HT-29 (cell line): ENCODE data around the gene CLN6. TPM values are rescaled to one million over a fixed set of nuclear protein-coding genes. Genes with fewer than 3 reads are reported as not detected.
"Not testable (repeated sequence)": the region's sequence is repeated elsewhere in the genome, so short reads cannot be mapped to it uniquely, and the experiment has no call there.

ENCODE experiments used
- DNase-seq: peaks from one replicate; pipeline ENCODE4 v3.0.0-alpha.2; 2015; ENCODE audit warnings: low spot score
- total RNA-seq: library from RNA; depleted of rRNA; stranded (reverse); fragments of >200 nt; shearing (Covaris generic); gene quantifications from 2 replicates; pipeline ENCODE4 v1.2.3, GENCODE V29; 2014

CLN6 gene
- total RNA-seq, 1 experiment from 2014 or later = 122 TPM

DNA sequence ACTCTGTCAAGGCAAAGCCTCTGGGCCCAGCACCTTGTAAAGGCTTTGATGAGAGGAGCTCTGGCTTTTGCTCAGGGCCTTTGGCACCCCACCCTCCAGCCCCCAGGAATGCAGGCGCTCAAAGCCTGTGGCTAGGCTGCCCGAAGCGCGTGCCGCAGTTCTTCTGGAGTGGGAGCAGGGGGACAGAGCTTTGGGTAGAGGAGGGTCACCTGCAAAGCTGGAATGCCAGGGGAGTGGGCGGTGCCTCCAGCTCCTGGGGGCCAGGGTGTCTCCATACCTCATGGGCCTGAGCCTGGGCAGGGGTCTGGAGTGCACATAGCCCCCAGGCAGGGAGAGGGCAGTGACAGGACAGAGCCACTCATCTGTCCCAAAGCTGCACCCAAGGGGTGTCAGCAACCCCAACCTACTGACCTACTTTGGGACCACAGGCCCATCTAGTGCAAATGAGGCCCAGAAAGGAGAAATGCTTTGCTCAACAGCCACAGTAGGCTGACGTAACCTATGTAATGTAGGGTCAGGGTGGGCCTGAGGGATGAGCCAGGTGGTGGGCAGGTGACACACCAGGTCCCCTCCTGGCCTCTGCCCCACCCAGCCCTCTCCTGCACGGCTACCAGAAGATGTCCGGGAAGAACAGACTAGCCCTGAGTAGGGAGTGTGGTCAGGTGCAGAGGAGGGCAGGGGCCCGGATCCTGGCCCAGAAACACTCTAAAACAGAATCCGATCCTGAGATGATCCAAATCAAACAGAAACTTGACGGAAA lies 22.2 kb downstream of the CLN6 start:
- no peak for DNase-seq

DNA sequence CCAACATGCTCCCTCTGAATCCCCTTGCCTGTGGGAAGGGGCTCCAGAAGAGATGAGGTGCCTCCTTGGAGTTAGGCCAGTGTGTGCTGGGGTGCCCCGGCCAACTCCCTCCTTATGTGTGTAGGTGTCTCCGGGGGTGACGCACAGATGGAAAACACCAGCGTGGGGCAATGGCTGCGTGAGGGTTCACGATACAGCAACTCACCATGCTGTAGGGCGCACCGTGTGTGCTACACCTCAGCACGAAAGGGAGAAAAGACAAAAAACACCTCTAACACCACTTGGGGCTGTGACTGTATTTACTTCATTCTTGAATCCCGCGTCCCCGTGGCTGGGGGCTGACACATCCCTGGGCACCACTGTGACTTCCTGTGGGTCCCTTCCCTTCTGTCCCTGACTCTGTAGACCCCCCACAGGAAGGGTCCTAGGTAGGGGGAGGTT lies 22.8 kb downstream of the CLN6 start:
- DNase-seq = no peak

DNA sequence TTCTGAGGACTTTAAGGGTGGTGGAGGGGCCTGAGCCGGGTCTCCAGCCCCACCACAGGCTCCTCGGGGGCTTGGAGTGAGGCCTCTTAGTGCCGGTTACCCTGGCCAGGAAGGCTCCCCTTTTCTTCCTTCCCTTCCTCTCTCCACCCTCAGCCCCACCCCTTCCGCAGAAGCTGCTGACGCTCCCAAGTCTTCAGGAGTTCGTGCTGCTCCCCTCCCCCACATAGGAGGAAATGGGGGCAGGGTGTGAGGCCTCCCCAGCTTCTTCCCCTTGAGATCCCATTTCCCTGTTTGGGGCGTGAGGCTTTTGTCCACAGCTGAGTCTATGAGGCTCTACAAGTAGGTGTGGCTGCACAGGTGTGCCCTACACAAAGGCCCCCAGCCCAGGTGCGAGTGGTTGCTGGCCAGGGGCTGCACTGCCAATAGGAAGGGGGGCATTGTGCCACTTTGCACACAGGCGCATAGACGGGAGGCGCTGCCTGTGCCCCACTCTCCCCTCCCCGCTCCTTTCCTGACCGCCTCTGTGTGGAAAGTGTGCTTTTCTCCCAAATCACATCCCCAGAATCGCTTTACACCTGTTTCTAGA lies 23.5 kb downstream of the CLN6 start:
- peak; percentile 96 for DNase-seq

DNA sequence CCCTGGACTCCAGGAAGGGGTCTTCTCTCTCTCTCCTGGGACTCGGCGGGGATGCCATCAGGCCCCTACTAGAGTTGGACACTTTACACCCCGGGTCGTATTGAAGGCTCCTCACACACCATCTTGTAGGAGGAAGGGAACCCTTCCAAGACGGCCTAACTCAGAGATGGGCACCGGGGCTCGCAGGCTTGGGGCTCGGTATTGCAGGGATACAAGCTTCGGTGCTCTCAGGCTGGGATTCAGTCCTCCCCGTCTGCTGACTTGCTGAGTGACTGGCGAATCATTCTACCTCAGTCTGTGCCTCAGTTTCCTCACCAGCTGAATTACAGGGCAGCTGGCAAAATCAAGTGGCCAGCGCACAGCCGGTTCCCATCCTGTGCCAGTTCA lies 24.0 kb downstream of the CLN6 start:
- no peak for DNase-seq

DNA sequence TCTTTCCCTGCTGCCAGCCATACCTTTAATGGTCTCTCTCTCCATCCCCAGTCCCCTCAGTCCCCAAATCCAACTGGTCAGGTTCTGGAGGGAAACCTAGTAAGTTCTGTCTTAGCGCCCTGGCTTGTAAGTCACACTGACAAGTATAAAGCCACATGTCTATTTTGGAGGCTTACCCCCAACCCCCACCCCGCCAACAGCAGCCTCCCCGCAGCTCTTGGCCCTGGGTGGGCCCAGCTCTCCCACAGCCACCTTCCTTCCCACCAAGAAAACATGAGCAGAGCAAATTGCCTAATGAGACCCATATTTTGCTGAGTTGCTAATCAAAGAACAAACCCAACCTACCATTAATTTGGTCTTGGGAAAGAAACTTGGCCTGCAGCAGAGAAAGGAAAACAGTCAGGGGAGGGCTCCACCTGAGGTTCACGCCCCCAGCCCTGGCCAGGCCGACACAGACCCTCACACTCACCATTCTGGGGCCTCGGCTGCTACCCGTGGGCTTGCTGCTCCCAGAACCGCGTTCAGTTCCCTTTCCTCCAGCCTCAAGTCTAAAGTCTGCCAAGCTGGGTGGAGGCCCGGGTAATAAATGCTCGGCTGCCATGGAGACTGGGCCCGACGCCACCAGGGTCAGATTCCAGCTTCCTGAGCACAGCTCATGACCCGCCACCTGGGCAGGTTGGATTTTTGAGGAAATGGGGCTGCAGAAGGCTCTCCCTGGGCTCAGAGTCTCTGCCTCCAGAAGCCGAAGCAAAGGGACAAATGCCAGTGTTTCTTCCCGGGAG lies 24.6 kb downstream of the CLN6 start, which contains the start of gene CALML4:
Gene CALML4, minus strand, starts transcription at position 557 of the 782 bp plus-strand sequence. Its CDS starts 85 bp downstream, at position 472.
- peak; percentile 96 for DNase-seq

DNA sequence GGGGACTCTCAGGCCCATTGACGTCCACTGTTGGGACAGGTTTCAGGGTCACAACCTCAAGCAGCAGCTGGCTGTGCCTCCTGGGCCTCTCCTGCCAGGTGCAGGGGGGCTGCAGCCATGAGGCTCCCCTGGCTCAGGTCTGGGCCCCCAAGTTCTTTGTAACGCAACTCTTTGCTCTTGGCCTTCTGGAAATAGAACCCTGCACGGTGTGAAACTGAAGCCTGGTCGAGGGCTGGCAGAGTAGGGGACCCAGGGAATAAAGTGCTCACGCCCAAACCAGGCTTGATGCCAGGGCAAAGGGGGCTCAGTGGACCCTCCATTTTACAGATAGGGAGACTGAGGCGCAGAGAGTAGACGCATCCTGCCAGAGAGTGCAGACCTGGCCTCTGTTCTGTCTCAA lies 25.2 kb downstream of the CLN6 start:
- no peak for DNase-seq

DNA sequence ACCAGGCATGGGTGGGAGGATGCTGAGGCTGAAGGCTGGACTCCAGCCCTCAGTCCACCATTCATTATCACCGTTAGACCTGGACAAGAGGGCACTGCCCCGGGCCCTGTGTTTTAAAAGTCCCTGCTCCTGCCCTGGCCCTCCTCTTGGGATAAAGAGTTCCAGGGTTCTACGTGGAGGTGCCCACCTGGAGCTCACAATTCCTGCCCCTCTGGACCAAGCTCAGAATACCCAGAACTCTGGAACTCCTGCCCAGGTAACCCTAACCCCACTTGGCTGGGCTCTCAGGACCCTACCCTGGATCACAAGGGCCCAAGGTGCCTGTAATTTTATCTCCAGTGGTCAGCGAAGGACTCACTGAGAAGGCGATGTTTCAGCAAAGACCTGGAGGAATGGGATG lies 25.6 kb downstream of the CLN6 start:
- no peak for DNase-seq

DNA sequence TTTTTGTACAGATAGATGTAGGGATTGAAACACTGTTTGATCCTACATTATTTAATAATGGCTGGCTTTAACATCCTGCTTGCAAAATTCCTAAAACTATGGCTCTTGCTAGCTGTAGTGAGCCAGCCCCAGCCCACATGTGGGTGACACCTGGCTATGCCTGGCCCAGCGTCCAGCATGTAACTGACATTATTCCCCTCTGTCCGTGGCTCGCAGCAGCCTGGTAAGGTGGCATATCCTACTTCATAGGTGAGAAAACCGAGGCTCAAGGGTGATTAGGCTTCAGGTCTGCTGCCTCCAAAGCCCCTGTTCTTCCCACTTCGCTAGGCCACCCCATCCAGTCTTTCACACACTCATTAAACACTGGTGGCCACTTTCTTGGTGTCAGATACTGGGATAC lies 26.0 kb downstream of the CLN6 start:
- DNase-seq = no peak

DNA sequence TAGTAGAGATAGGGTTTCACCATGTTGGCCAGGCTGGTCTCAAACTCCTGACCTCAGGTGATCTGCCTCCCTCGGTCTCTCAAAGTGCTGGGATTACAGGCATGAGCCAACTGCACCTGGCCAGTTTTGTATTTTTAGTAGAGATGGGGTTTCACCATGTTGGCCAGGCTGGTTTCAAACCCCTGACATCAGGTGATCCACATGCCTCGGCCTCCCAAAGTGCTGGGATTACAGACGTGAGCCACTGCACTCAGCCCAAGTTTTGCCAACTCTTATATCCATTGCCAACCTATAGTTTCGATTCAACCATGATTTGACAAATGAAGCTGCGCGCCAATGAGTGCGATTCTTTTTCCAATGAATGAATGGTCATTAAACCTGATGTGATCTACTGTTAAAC lies 26.5 kb downstream of the CLN6 start:
- DNase-seq = not testable (repeated sequence)

DNA sequence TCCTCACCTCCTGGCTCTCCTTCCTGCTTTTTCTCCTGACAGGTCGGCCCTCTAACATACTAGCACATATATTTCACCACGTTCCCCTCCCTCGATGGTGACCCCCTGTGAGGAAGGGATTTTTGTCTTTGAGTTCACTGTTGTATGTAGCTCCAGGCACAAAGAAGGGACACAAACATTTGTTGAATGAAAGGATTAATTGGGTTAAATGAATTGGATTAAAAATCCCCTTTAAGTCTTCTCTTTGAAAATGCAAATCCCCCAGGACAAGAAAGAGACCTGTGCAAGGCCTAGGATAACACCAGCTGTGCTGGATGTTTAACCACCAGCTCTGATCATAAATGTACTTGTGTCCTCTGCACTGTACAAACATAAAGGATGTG lies 27.7 kb downstream of the CLN6 start:
- DNase-seq = no peak

DNA sequence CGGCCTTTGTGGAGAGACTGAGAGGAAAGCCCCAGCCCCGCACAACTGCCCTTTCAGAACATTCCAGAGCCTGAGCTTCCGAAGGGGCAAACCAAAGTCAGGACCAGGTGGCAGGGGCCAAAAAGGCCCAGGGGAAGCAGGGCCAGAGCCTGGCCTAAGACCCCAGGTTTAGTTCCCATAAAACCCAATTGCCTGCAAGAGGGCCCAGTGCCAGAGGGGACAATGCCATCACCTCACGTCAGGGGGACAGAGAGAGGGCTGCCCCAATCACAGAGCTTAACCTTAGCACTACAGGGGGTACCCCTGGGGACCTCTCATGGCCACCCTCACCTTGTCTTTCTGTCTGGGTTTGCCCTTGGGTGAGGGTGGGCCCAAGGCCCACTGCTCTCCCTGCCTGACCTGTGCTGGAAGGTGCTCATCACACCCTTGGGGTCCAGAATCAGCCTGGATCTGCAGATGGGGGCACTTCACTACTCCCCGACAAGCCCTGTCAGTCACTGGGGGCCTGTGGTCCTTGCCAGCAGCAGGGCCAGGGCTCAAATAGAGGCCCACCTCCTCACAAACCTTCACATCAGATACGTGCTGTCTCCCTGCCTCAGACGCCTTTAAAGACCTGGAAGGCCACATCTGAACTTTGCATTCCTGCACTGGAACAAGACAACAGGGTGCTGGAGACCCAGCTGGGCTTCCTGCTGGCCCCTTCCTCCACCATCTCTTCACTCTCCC lies 28.2 kb downstream of the CLN6 start:
- DNase-seq = no peak

DNA sequence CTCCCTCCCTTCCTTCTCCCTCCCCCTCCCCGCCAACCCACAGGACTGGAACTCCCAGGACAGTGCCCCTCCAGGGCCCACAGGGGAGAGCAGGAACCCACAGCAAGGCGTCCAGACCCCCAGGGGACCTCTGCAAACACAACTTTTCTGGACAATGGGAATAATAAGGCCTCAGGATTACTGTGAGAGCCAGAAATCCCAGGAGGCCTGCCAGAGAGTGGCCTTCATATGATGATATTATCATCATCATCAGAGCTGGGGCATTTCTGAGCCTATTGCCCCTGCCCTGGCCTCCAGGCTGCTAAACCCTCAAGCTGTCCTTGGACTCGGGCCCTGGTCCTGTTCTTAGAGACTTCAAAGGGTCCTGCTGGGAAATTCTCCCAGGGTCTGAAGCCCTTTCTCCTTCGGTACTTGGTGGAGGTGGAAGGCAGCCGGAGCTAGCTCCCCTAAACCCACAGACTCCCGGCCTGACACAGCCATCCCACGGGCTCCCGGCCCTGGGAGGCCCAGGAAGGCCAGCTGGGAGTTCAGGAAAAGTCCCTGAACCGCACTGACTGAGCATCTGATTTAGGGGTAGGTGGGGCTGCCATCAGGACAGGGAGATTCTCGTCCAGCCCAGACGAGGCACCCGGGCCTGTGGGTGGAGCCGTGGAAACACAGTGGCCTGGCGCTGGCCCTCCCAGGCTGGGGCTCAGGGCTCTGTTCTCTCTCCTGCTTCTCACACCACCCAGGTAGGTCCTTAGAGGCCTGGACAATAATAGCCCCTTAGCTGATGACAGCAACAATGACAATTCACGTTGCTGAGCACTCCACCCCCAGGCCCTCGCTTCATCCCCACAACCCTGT lies 29.3 kb downstream of the CLN6 start:
- DNase-seq = no peak

DNA sequence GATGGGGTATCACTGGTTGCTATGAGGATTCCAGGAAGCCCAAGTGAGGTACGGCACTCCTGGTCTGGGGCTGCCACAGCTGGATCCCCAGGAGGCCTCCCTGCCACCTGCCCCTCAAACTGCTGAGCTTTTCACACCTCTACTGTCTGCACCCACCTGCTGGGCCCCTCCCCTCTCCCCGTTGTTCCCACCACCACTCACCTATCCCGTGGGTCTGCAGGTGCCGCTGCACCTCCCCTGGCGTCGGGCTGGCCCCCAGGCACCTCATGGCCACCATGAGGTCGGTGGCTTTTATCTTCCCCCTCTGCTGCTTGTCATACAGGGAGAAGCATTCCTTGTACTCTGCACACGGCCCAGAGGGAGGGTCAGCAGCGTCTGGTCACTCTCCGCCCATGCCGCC lies 30.2 kb downstream of the CLN6 start:
- DNase-seq = no peak

DNA sequence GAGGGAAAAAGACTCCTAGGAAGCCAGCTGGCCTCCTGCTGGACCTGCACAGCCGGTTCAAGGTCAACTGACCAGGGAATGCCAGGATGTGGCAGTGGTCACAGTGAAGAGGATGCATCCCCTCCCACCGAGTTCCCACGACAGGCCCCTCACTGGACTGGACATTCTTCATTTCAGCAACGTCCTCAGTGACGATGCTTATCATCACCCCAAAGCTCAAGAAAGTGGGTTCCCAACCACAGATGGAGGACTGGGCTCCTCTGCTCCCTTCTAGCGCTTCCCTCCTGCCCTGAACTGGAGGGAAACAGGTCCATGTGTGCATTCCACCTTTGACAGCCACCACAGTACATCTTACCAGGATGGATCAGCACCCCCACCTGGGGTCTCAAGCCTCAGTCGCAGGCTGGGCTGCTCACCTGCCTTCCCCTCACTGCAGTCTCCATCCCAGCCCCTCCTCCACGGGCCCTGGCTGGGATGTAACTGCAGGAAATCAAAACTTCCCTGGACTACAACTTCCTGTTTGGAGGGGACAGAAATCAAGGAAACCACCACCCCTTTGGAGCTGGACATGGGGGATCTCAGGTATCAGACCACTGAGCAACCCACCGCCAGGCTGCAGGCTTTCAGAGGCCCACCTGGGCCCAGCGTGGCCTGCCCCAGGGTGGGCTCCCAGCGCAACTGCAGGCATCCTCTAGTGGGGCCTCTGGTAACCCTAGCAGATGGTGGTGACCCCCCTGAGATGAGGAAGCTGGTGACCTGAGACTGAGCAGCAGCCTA lies 31.7 kb downstream of the CLN6 start:
- no peak for DNase-seq

DNA sequence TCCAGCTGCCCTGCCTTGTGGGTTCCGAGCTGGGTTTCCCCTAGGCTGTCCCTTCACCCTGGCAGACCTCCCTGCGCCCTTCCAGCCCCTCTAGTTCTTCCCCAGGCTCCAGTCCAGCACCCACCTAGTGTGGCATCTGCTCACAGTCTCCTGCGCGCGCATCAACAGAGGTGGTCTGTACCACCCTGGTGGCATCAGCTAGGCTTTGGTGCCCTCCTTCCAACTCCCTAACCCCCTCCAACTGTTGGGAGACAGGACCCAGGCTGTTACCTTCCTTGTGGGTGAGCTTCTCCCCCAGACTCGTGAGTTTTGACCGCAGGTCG lies 32.4 kb downstream of the CLN6 start:
- DNase-seq = no peak

DNA sequence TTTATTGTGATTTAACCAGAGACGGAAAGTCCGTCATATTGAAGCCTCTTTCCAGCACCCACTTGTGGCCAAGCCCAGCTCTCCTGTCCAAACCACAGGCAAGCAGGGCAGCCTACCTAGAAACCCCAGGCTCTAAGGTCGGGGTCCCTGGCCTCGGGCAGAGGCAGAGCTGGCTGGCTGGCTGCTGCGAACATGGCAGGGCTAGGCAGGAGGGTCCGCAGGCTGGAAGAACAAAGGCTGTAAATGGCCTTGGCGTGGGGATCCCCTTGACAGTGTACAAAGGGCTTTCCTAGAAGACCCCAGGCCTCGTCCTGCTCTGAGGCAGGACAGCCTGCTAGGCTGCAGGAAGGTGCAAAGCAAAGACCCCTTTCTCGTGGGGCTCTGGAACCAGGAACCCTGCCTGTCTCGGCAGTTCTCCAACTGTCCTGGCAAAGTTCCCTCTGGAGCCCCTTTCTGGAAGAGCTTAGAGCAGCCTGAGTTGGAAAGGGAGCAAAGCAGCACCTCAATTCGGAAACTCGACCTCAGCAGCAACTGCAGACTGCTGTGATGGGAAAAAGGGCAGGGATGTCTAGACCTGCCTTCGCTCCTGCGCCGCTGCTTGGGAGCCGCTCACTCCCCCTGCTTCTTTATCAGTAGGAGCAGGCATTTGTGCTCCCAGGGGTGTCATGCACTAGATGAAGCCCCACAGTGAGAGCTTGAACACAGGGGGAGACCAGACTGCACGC lies 32.9 kb downstream of the CLN6 start:
- DNase-seq = no peak

DNA sequence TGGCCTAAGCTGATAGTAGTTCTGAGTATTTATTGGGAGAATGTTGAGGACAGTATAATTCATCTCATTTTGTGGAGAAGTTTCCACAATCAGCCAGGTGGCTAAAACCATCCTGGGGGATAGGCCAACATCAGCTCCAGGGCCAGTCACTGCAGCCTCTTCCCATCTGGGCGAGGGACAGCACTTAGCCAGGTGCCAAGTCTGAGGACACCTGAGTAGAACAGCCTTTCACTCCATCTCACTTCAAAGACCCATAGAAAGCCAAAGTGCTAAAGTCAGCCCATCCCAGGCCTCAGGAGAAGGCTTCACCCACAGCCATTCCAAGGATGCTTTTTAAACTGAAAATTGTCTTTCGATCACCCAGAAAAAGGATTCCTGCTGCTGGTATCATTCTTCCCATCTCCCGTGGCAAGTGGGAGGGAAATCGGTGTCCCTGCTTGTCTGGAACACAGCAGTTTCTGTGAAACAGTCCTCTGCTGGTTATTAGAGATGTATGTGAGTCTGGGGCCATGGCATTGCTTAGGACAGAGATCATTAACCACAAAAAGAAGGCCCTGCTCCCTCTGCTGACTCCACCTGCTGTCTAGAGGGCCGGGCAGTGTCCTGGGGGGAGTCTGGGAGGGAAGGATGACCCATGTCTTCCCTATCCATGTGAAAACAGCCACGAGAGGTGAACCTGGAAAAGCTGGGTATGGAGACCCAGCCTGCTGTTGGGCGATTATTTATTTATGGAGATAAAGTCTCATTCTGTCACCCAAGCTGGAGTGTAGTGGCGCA lies 34.0 kb downstream of the CLN6 start:
- DNase-seq = no peak

DNA sequence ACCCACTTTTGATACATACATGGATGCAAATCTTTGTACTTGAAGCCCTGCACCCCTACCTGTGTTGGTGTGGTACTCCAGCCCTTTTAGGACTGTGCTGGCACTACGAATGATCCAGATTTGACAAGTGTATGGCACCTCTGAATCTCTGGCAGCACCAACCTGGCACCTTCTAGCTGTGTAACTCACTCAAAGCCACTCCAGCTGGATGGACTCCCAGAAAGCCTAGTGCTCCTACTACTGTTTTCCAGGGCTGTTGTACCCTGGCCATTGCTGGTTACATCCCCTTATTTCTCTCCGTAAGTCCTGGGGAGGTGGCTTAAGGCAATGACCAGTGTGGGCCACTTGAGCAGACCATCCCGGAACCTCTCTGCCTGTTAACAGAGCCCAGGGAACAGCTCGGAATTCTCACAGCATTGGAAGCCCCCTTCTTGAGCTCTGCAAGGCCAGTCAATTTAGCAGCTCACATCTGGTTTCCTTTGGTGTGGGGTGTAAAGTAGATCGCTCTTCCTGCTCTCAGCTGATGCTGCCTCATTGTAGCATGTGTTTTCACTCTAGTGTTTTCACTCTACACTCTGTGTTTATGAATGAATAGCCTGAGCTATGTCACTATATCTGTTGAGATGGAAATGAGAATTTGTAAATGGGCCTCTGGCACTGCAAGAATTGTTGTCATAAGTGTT lies 36.6 kb downstream of the CLN6 start:
- no peak for DNase-seq
